ENCODE data around the gene SLC35F1. TPM values are rescaled to one million over a fixed set of nuclear protein-coding genes. Genes with fewer than 3 reads are reported as not detected.

The SLC35F1 gene
- total and polyA plus RNA-seq, 2 donors (not counting 3 experiments of a cell fraction or from before 2014, with no cell fraction given) = not detected

DNA sequence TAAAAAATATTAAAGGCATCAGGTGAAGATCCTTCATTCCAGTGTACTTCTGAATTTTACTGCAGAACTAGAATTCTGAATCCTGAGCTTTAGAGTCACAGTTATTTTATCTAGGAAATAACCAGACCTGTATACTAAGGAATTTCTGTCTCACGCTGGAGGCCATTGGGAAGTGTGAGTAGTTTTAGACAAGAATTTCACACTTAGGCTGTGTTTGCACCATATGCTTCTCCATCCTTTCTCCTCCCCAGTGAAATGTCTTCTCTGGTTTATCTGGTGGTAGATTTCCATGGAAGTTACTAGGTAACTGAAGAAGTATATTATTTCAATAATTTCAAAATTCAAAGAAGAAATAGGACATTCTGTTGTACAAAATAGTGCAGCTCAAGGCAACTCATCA, 83.1 kb downstream of the SLC35F1 start:
- Histone ChIP-seq H3K9me1 (replicated peaks; ENCODE audit: control insufficient read depth, extremely low read depth, insufficient read depth, low read length) (no peaks in the 10 kb centered on the region), H3K4me1 (ENCODE audit: control insufficient read depth, extremely low read depth, insufficient read depth, low read length) (no peaks in the 10 kb centered on the region), H3K9me3 (replicated peaks; ENCODE audit: control insufficient read depth, insufficient read depth, low read length) (no peaks in the 10 kb centered on the region), H2AFZ (ENCODE audit: low read depth, low read length) (no peak overlapping the region), H3K9ac (replicated peaks; ENCODE audit: extremely low read depth, insufficient read depth, low read length) (no peak overlapping the region), H3K4me3 (replicated peaks in 1 of 3; ENCODE audit: insufficient read depth in 1 of 3, low read depth in 1 of 3, low read length in 3 of 3) (no peak overlapping the region), H4K20me1 (replicated peaks; ENCODE audit: control insufficient read depth, extremely low read depth, insufficient read depth, low read length) (no peaks in the 10 kb centered on the region), H3K4me2 (ENCODE audit: insufficient read depth, low read length) (no peak overlapping the region), H3K79me2 (ENCODE audit: control insufficient read depth, insufficient read depth, low read length) (no peaks in the 10 kb centered on the region), H3K36me3 (ENCODE audit: control insufficient read depth in 2 of 2, extremely low read depth in 1 of 2, insufficient read depth in 2 of 2, low read length in 2 of 2) (no peaks in the 10 kb centered on the region), H3K27me3 (ENCODE audit: control insufficient read depth in 2 of 2, insufficient read depth in 2 of 2, low read length in 2 of 2) (no peaks in the 10 kb centered on the region), H3K27ac (ENCODE audit: insufficient read depth, low read depth, low read length) (no peak overlapping the region)
- DNase-seq (ENCODE audit: low read depth, low spot score) (no peak), FAIRE-seq (no peak)
- POLR2A ChIA-PET = no interaction called here
- TF ChIP-seq, protein P1, sequence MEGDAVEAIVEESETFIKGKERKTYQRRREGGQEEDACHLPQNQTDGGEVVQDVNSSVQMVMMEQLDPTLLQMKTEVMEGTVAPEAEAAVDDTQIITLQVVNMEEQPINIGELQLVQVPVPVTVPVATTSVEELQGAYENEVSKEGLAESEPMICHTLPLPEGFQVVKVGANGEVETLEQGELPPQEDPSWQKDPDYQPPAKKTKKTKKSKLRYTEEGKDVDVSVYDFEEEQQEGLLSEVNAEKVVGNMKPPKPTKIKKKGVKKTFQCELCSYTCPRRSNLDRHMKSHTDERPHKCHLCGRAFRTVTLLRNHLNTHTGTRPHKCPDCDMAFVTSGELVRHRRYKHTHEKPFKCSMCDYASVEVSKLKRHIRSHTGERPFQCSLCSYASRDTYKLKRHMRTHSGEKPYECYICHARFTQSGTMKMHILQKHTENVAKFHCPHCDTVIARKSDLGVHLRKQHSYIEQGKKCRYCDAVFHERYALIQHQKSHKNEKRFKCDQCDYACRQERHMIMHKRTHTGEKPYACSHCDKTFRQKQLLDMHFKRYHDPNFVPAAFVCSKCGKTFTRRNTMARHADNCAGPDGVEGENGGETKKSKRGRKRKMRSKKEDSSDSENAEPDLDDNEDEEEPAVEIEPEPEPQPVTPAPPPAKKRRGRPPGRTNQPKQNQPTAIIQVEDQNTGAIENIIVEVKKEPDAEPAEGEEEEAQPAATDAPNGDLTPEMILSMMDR (IDR thresholded peaks at IDR 0.05; ENCODE audit: extremely low read depth in 1 of 2, insufficient read depth in 1 of 2, low read depth in 1 of 2, low read length in 2 of 2) = no peak
- TF ChIP-seq EZH2 (IDR thresholded peaks at IDR 0.05; ENCODE audit: borderline replicate concordance, low read depth, low read length, severe bottlenecking) = no peak
- TF ChIP-seq, protein P2, sequence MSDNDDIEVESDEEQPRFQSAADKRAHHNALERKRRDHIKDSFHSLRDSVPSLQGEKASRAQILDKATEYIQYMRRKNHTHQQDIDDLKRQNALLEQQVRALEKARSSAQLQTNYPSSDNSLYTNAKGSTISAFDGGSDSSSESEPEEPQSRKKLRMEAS (IDR thresholded peaks at IDR 0.05; ENCODE audit: insufficient read depth, insufficient read length) = no peak
- no peak for TF ChIP-seq MYC (IDR thresholded peaks at IDR 0.05; ENCODE audit: low read depth, low read length)
- no peak for TF ChIP-seq POLR2A (IDR thresholded peaks at IDR 0.05; ENCODE audit: low read depth, low read length)
- no peak for TF ChIP-seq POLR2AphosphoS5 (IDR thresholded peaks at IDR 0.05; ENCODE audit: insufficient read depth, low read depth, low read length)
- TF ChIP-seq JUN (IDR thresholded peaks at IDR 0.05; ENCODE audit: borderline replicate concordance, insufficient read depth, insufficient read length, low read depth) = no peak
- TF ChIP-seq GATA2 (IDR thresholded peaks at IDR 0.05; ENCODE audit: insufficient read depth, insufficient read length, low read depth, low read length) = no peak
- no peak for TF ChIP-seq FOS (IDR thresholded peaks at IDR 0.05; ENCODE audit: borderline replicate concordance, insufficient read depth, low read length)
- dilution Hi-C loops (cut with MboI; ENCODE audit: extremely low pct_ligation_motif_present, low sequenced_read_pairs) = no loop called here
- BruUV-seq (replicated peaks) = no TSS peak
- intact Hi-C loops (cut with micrococcal nuclease) = no loop called here
- CTCF ChIA-PET = no interaction called here

Measured in endothelial cell of umbilical vein (primary cell).